ENCODE results near the gene NLRP3. TPM values are rescaled to one million over a fixed set of nuclear protein-coding genes. Genes with fewer than 3 reads are reported as not detected.

The NLRP3 gene
- total RNA-seq, 1 donor from 2014 or later, result 0.44 TPM

DNA sequence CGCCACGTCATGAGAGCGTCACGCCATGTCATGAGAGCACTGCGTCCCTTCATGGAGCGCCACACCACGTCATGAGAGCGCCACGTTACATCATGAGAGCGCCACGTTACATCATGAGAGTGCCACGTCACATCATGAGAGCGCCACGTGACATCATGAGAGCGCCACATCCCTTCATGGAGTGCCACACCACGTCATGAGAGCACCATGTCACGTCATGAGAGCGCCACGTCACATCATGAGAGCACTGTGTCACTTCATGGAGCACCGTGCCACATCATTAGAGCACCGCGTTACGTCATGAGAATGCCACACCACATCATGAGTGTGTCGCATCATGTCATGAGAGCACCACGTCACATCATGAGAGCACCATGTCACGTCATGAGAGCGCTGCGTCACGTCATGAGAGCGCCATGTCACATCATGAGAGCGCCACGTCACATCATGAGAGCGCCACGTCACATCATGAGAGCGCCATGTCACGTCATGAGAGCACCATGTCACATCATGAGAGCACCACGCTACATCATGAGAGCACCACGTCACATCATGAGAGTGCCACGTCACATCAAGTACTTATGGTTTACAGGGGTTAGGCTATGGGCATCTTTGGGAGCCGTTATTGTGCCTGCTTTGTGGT lies 9.8 kb upstream of the NLRP3 start:
- no peak for TF ChIP-seq CTCF (IDR thresholded peaks at IDR 0.05; ENCODE audit: unreplicated experiment)
- no peak overlapping the region for H3K4me3 Mint-ChIP-seq (ENCODE audit: unreplicated experiment)
- no peak for DNase-seq (ENCODE audit: low spot score)
- H3K4me1 Mint-ChIP-seq (ENCODE audit: unreplicated experiment), result no peaks in the 10 kb centered on the region
- peaks cover 2% of the 10 kb centered on the region for H3K27me3 Mint-ChIP-seq (ENCODE audit: unreplicated experiment)
- no peaks in the 10 kb centered on the region for H3K9me3 Mint-ChIP-seq (ENCODE audit: unreplicated experiment)
- H3K36me3 Mint-ChIP-seq (ENCODE audit: low read depth, unreplicated experiment), result no peaks in the 10 kb centered on the region
- no peak overlapping the region for H3K27ac Mint-ChIP-seq (ENCODE audit: unreplicated experiment)

GRCh38 chr1:247407180-247407616 lies 8.8 kb upstream of the NLRP3 start:
- H3K27me3 Mint-ChIP-seq (ENCODE audit: unreplicated experiment), result peaks cover 2% of the 10 kb centered on the region
- TF ChIP-seq CTCF (IDR thresholded peaks at IDR 0.05; ENCODE audit: unreplicated experiment), result no peak
- H3K9me3 Mint-ChIP-seq (ENCODE audit: unreplicated experiment), result no peaks in the 10 kb centered on the region
- H3K27ac Mint-ChIP-seq (ENCODE audit: unreplicated experiment), result no peak overlapping the region
- H3K4me3 Mint-ChIP-seq (ENCODE audit: unreplicated experiment), result no peak overlapping the region
- DNase-seq (ENCODE audit: low spot score), result no peak
- H3K36me3 Mint-ChIP-seq (ENCODE audit: low read depth, unreplicated experiment), result no peaks in the 10 kb centered on the region
- H3K4me1 Mint-ChIP-seq (ENCODE audit: unreplicated experiment), result no peaks in the 10 kb centered on the region

DNA sequence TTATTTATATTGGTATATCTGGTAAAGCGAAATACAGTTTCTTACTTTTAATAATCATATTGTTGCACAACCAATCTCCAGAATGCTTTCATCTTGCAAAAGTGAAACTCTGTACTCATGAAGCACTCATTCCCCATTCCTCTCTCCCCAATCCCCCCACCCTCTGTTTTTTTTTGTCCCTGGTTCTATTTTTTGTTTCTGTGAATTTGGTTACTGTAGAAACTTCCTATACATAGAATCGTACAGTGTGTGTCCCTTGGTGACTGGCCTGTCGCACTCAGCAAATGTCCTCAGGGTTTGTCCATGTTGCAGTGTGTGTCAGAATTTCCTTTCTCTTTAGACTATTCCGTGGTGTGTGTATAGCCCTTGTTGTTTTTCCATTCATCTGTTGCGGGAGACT lies 7.9 kb upstream of the NLRP3 start:
- no peaks in the 10 kb centered on the region for H3K36me3 Mint-ChIP-seq (ENCODE audit: low read depth, unreplicated experiment)
- DNase-seq (ENCODE audit: low spot score), result no peak
- H3K4me1 Mint-ChIP-seq (ENCODE audit: unreplicated experiment), result no peaks in the 10 kb centered on the region
- no peak for TF ChIP-seq CTCF (IDR thresholded peaks at IDR 0.05; ENCODE audit: unreplicated experiment)
- H3K27ac Mint-ChIP-seq (ENCODE audit: unreplicated experiment), result no peak overlapping the region
- no peaks in the 10 kb centered on the region for H3K9me3 Mint-ChIP-seq (ENCODE audit: unreplicated experiment)
- H3K27me3 Mint-ChIP-seq (ENCODE audit: unreplicated experiment), result peaks cover 2% of the 10 kb centered on the region
- no peak overlapping the region for H3K4me3 Mint-ChIP-seq (ENCODE audit: unreplicated experiment)

GRCh38 chr1:247409869-247410544 lies 6.0 kb upstream of the NLRP3 start:
- DNase-seq (ENCODE audit: low spot score), result no peak
- TF ChIP-seq CTCF (IDR thresholded peaks at IDR 0.05; ENCODE audit: unreplicated experiment), result no peak
- Mint-ChIP-seq H3K4me1 (ENCODE audit: unreplicated experiment) (peaks cover under 1% of the 10 kb centered on the region), H3K4me3 (ENCODE audit: unreplicated experiment) (no peak overlapping the region), H3K27me3 (ENCODE audit: unreplicated experiment) (peaks cover 2% of the 10 kb centered on the region), H3K36me3 (ENCODE audit: low read depth, unreplicated experiment) (no peaks in the 10 kb centered on the region), H3K27ac (ENCODE audit: unreplicated experiment) (no peak overlapping the region), H3K9me3 (ENCODE audit: unreplicated experiment) (no peaks in the 10 kb centered on the region)

GRCh38 chr1:247411621-247412327 lies 4.2 kb upstream of the NLRP3 start:
- Mint-ChIP-seq H3K27ac (ENCODE audit: unreplicated experiment) (no peak overlapping the region), H3K36me3 (ENCODE audit: low read depth, unreplicated experiment) (no peaks in the 10 kb centered on the region), H3K4me3 (ENCODE audit: unreplicated experiment) (no peak overlapping the region), H3K9me3 (ENCODE audit: unreplicated experiment) (no peaks in the 10 kb centered on the region), H3K4me1 (ENCODE audit: unreplicated experiment) (peaks cover 17% of the 10 kb centered on the region), H3K27me3 (ENCODE audit: unreplicated experiment) (peaks cover 2% of the 10 kb centered on the region)
- TF ChIP-seq CTCF (IDR thresholded peaks at IDR 0.05; ENCODE audit: unreplicated experiment), result no peak
- no peak for DNase-seq (ENCODE audit: low spot score)

Data from endothelial cell (in vitro differentiated cells).